PC-3 (cell line): ENCODE measurements around the gene ZNF107. TPM values are rescaled to one million over a fixed set of nuclear protein-coding genes. Genes with fewer than 3 reads are reported as not detected.

Experiments used
- ATAC-seq: fragments of 200-7000 bp; cut with Tn5 transposase; 2 replicates; pipeline ENCODE4 v1.9.1; 2020; ENCODE audit warnings: mild to moderate bottlenecking, moderate library complexity
- BruUV-seq: library from RNA; stranded (reverse); fragments of 400-500 nt; replicated peaks from 2 replicates; lab custom pipeline; 2021; lab: Mats Ljungman, UMichigan
- CTCF ChIA-PET: fragments of 300-600 bp; sonication (Branson Sonifier 250); formaldehyde crosslinking; loops from one replicate; lab custom pipeline; 2022; ENCODE audit warnings: antibody characterized with exemption; lab: Charles Lee
- POLR2A ChIA-PET: fragments of 300-600 bp; sonication (Branson Sonifier 250); formaldehyde crosslinking; loops from one replicate; lab custom pipeline; 2022; ENCODE audit warnings: antibody characterized with exemption; ENCODE audit not compliant: unreplicated experiment; lab: Charles Lee
- DNase-seq: peaks from one replicate; pipeline ENCODE4 v3.0.0-alpha.2; 2015
- H2AFZ ChIP-seq: fragments of 300-600 bp; sonication (generic); 2 replicates; pipeline ENCODE4 v1.6.0; 2016; ENCODE audit warnings: antibody characterized with exemption, low read length
- H3F3A ChIP-seq: fragments of 300-600 bp; sonication (generic); one replicate; pipeline ENCODE4 v1.6.0; 2017; ENCODE audit warnings: antibody characterized with exemption, low read length, control low read depth, mild to moderate bottlenecking; ENCODE audit not compliant: unreplicated experiment
- H3K27ac ChIP-seq: fragments of 300-600 bp; sonication (generic); 2 replicates; pipeline ENCODE4 v1.5.1; 2016; ENCODE audit warnings: mild to moderate bottlenecking, low read length
- H3K27me3 ChIP-seq: fragments of 300-600 bp; sonication (generic); 2 replicates; pipeline ENCODE4 v1.6.1; 2016; ENCODE audit warnings: low read length, mixed read lengths
- H3K36me3 ChIP-seq: fragments of 300-600 bp; sonication (generic); 2 replicates; pipeline ENCODE4 v1.6.1; 2016; ENCODE audit warnings: low read depth, mixed run types, low read length, mixed read lengths
- H3K4me1 ChIP-seq: fragments of 300-600 bp; sonication (generic); 2 replicates; pipeline ENCODE4 v1.5.1; 2016; ENCODE audit warnings: low read length; ENCODE audit not compliant: insufficient read depth
- H3K4me2 ChIP-seq: fragments of 300-600 bp; sonication (generic); 2 replicates; pipeline ENCODE4 v1.6.0; 2016; ENCODE audit warnings: low read length
- H3K4me3 ChIP-seq: fragments of 300-600 bp; sonication (generic); 2 replicates; pipeline ENCODE4 v1.5.1; 2016; ENCODE audit warnings: mild to moderate bottlenecking, low read length, mixed read lengths
- H3K79me2 ChIP-seq: fragments of 300-600 bp; sonication (generic); 2 replicates; pipeline ENCODE4 v1.6.1; 2017; ENCODE audit warnings: low read length, mixed read lengths
- H3K9ac ChIP-seq: fragments of 300-600 bp; sonication (generic); 2 replicates; pipeline ENCODE4 v1.6.0; 2016; ENCODE audit warnings: mild to moderate bottlenecking, low read length
- H3K9me2 ChIP-seq: fragments of 300-600 bp; sonication (generic); replicated peaks from 2 replicates; pipeline ENCODE4 v1.6.1; 2016; ENCODE audit warnings: mixed run types, low read length, mixed read lengths
- H3K9me3 ChIP-seq: fragments of 300-600 bp; sonication (generic); 2 replicates; pipeline ENCODE4 v1.6.1; 2016; ENCODE audit warnings: low read length, mixed read lengths
- H4K20me1 ChIP-seq: fragments of 300-600 bp; sonication (generic); 2 replicates; pipeline ENCODE4 v1.6.1; 2016; ENCODE audit warnings: low read length, mixed read lengths
- EZH2 ChIP-seq: fragments of 300-600 bp; sonication (generic); IDR thresholded peaks from one replicate; pipeline ENCODE4 v1.6.1; 2017; ENCODE audit warnings: antibody characterized with exemption, mild to moderate bottlenecking, low read length; ENCODE audit not compliant: unreplicated experiment
- EZH2phosphoT487 ChIP-seq: fragments of 300-600 bp; sonication (generic); IDR thresholded peaks from 2 replicates; pipeline ENCODE4 v1.6.1; 2018; ENCODE audit warnings: mild to moderate bottlenecking, antibody characterized with exemption, low read length, borderline replicate concordance
- intact Hi-C: fragments of 100-400 bp; cut with micrococcal nuclease; formaldehyde crosslinking; loops from 2 replicates; pipeline ENCODE4 v1.9.0; 2023
- total RNA-seq: library from RNA; depleted of rRNA; stranded (reverse); fragments of >200 nt; gene quantifications from 2 replicates; pipeline ENCODE4 v1.2.3, GENCODE V29; 2014
- TF ChIP-seq, protein P1 (sequence below): fragments of 300-600 bp; sonication (generic); conservative IDR thresholded peaks from 2 replicates; pipeline ENCODE4 v1.5.1; 2017; ENCODE audit warnings: antibody characterized with exemption, low read depth, mild to moderate bottlenecking, low read length

ZNF107 gene
- total RNA-seq, 1 experiment from 2014 or later, result 4.8 TPM

DNA sequence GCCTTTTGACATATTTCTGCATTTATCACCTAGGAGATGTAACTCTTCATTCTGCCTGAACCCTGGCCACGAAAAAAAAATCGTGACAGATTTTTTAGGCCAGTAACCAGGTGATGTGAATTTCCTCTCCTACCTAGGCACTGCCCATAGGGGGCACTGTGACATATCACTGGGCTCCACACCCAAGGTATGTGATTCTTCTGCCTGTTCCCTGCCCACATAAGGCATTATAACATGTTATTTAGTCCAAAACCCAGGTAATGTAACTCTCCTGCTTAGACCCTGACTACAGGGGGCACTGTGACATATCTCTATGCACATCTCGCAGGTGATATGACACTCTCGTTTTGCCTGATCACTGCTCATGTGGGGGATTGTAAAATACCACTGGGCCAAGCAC lies 29.5 kb upstream of the ZNF107 start:
- ATAC-seq, result no peak
- Histone ChIP-seq H4K20me1 (no peaks in the 10 kb centered on the region), H3K4me2 (no peak overlapping the region), H3K79me2 (no peaks in the 10 kb centered on the region), H2AFZ (no peak overlapping the region), H3K9ac (no peak overlapping the region), H3F3A (no peaks in the 10 kb centered on the region), H3K36me3 (no peaks in the 10 kb centered on the region), H3K27ac (no peak overlapping the region), H3K4me3 (no peak overlapping the region), H3K9me3 (0 out of 2 replicates have a peak, but pooled peaks cover 12% of the 10 kb centered on the region), H3K27me3 (no peaks in the 10 kb centered on the region), H3K4me1 (no peaks in the 10 kb centered on the region), H3K9me2 (no peaks in the 10 kb centered on the region)
- CTCF ChIA-PET, result no interaction called here
- intact Hi-C loops, result no loop called here
- TF ChIP-seq, protein P1, sequence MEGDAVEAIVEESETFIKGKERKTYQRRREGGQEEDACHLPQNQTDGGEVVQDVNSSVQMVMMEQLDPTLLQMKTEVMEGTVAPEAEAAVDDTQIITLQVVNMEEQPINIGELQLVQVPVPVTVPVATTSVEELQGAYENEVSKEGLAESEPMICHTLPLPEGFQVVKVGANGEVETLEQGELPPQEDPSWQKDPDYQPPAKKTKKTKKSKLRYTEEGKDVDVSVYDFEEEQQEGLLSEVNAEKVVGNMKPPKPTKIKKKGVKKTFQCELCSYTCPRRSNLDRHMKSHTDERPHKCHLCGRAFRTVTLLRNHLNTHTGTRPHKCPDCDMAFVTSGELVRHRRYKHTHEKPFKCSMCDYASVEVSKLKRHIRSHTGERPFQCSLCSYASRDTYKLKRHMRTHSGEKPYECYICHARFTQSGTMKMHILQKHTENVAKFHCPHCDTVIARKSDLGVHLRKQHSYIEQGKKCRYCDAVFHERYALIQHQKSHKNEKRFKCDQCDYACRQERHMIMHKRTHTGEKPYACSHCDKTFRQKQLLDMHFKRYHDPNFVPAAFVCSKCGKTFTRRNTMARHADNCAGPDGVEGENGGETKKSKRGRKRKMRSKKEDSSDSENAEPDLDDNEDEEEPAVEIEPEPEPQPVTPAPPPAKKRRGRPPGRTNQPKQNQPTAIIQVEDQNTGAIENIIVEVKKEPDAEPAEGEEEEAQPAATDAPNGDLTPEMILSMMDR, result peak; percentile 37; the same call in 1 of the 2 replicates
- no peak for TF ChIP-seq EZH2
- no TSS peak for BruUV-seq
- no peak for DNase-seq
- POLR2A ChIA-PET, result no interaction called here

- Histone ChIP-seq H3K27me3 (no peaks in the 10 kb centered on the region), H3K9me3 (0 out of 2 replicates have a peak, but pooled peaks cover 12% of the 10 kb centered on the region), H3K4me2 (no peak overlapping the region), H3K9ac (no peak overlapping the region), H3K9me2 (no peaks in the 10 kb centered on the region), H3K36me3 (no peaks in the 10 kb centered on the region), H3F3A (no peaks in the 10 kb centered on the region), H4K20me1 (no peaks in the 10 kb centered on the region), H3K4me1 (no peaks in the 10 kb centered on the region), H3K27ac (no peak overlapping the region), H3K79me2 (no peaks in the 10 kb centered on the region), H3K4me3 (no peak overlapping the region), H2AFZ (no peak overlapping the region)
- intact Hi-C loops, result no loop called here
- no peak for TF ChIP-seq EZH2phosphoT487
- TF ChIP-seq, protein P1, result no peak
- no peak for TF ChIP-seq EZH2
- no TSS peak for BruUV-seq
- ATAC-seq (no peak), DNase-seq (no peak)
- ChIA-PET CTCF (no interaction called here), POLR2A (no interaction called here)
Measured at GRCh38 chr7:64637521-64638445, 28.1 kb upstream of the ZNF107 start.

- BruUV-seq, result no TSS peak
- Histone ChIP-seq H3K4me2 (no peak overlapping the region), H3K4me3 (no peak overlapping the region), H2AFZ (no peak overlapping the region), H3K4me1 (no peaks in the 10 kb centered on the region), H3K27ac (no peak overlapping the region), H3K9ac (no peak overlapping the region), H3K9me3 (0 out of 2 replicates have a peak, but pooled peaks cover 12% of the 10 kb centered on the region), H4K20me1 (no peaks in the 10 kb centered on the region), H3K27me3 (no peaks in the 10 kb centered on the region), H3K36me3 (no peaks in the 10 kb centered on the region), H3F3A (no peaks in the 10 kb centered on the region), H3K9me2 (no peaks in the 10 kb centered on the region), H3K79me2 (no peaks in the 10 kb centered on the region)
- TF ChIP-seq, protein P1, result no peak
- TF ChIP-seq EZH2phosphoT487 (no peak), EZH2 (no peak)
- CTCF ChIA-PET, result no interaction called here
- ATAC-seq (no peak), DNase-seq (no peak)
- intact Hi-C loops, result no loop called here
- POLR2A ChIA-PET, result no interaction called here
Measured at GRCh38 chr7:64638822-64639221, 27.1 kb upstream of the ZNF107 start.
